Psoas muscle (tissue), 8 donors: ENCODE results near the gene TNS3. TPM values are rescaled to one million over a fixed set of nuclear protein-coding genes. Genes with fewer than 3 reads are reported as not detected.

Source experiments
- ATAC-seq, 4 donors: fragments of 200-7000 bp; cut with Tn5 transposase; one replicate each; pipeline ENCODE4 v1.9.1; 2020; ENCODE audit warnings: moderate library complexity in 3 of 4, mild to moderate bottlenecking in 2 of 4
- DNase-seq, 2 donors: peaks; one replicate each; pipeline ENCODE4 v3.0.0-alpha.2; 2020
- H3K27ac ChIP-seq: fragments of 200-600 bp; one replicate; pipeline ENCODE4 v1.8.0; 2022
- H3K27me3 ChIP-seq, 3 donors: fragments of 200-600 bp in 1 of 3; one replicate each; pipeline versions ENCODE4 v1.6.1 to v1.8.0; 2013 to 2022; ENCODE audit warnings: low read length in 2 of 3, mild to moderate bottlenecking in 2 of 3, moderate library complexity in 1 of 3; ENCODE audit not compliant: insufficient read depth in 3 of 3
- H3K36me3 ChIP-seq, 2 donors: fragments of 200-600 bp in 1 of 2; one replicate each; pipeline versions ENCODE4 v1.6.1 to v1.8.0; 2013 to 2022; ENCODE audit warnings: low read depth in 1 of 2, mild to moderate bottlenecking in 1 of 2, moderate library complexity in 1 of 2; ENCODE audit not compliant: insufficient read depth in 1 of 2
- H3K4me1 ChIP-seq: fragments of 200-600 bp; one replicate; pipeline ENCODE4 v1.8.0; 2022
- H3K4me3 ChIP-seq: fragments of 200-600 bp; one replicate; pipeline ENCODE4 v1.8.0; 2022; ENCODE audit warnings: mild to moderate bottlenecking
- H3K9me3 ChIP-seq: fragments of 200-600 bp; one replicate; pipeline ENCODE4 v1.8.0; 2022
- whole genome bisulfite sequencing, 3 donors: extraction: QIAGEN DNeasy Blood & Tissue Kit; methylation state at CpG; one replicate each; pipeline versions ENCODE4 v1.1.6 to v1.1.7; 2013; 5-methylcytosine and 5-hydroxymethylcytosine counted together
- intact Hi-C, 2 donors: fragments of 100-400 bp; cut with DNase I; formaldehyde crosslinking; loops; one replicate each; pipeline versions ENCODE4 v1.11.0 to v1.14.2; 2022
- polyA plus RNA-seq, 3 donors: library from polyadenylated mRNA; stranded (reverse); fragments of 200-250 nt; gene quantifications; one replicate each; pipeline ENCODE4 v1.2.3, GENCODE V29; 2013
- total RNA-seq, 4 donors: library from RNA; stranded (reverse); fragmentation: NEBNext Ultra II Directional in 2 of 4; extraction: Animal tissue kit (Norgen Biotek cat#: 25700) in 2 of 4; gene quantifications; one replicate each; pipeline versions ENCODE4 v1.2.1 to v1.2.4, GENCODE V29; 2021 to 2023
- TF ChIP-seq, protein P1 (sequence below): fragments of 200-600 bp; IDR thresholded peaks from one replicate; pipeline ENCODE4 v1.8.0; 2022; ENCODE audit warnings: antibody characterized with exemption
- donor health status: healthy with polysubstance abuse.
- donor health status: DM: no; HTN: no; CAD: no; lungs with moderate emphysema.
- donor health status: Bipolar disorder and iron deficiency.
- donor health status: healthy.
- donor health status: DM: yes; HTN: yes; CAD: no.
- donor health status: DM: no; HTN: no; CAD: no.
- donor health status: DM: no; HTN: no; CAD: no.
- donor health status: DM: yes; HTN: yes; CAD: no.

TNS3 gene
- total and polyA plus RNA-seq, 7 donors = 11.5 to 75.3 (median 35.0) TPM

DNA sequence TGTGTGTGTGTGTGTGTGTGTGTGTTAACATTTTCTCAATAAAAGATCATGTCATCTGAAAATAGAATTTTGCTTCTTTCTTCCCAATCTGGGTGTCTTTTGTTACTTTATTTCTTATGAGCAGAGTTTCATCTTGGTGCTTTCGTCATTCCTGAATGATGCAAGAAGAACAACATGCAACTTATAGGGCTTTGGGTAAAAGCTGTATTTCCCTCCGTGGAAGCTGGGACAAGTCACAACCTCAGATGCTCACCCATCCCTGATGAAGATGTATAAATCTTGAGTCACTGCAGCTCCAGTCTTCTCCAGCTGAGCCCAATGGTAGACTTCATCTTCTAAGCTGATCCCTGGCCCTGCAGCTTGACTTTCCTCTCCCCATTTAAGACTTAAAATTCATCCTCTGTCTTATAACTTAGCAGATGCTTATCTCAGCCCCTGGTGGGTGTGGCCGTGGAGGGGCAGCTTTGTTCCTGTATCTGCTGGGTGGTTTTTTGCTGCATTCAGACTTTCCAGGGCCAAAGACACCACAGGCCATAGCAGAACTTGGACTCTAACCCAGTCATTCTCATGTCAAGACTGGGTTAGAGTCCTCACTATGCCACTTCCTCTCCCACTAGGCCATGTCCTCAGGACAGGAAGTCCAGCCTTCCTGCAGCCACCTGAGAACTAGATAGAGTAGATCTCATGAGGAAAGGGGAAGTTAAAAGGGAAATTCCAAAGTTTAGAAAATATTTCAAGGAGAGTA lies 356.4 kb downstream of the TNS3 start:
- Histone ChIP-seq H3K27me3 (no peaks in the 10 kb centered on the region), H3K4me3 (no peak overlapping the region), H3K9me3 (no peaks in the 10 kb centered on the region), H3K27ac (no peak overlapping the region), H3K36me3 (no peaks in the 10 kb centered on the region), H3K4me1 (no peaks in the 10 kb centered on the region)
- DNase-seq = no peak
- intact Hi-C loops = no loop called here
- WGBS, 3 donors = 67 to 91% (median 79%) methylated on average over 3 of the region's 3 CpGs
- TF ChIP-seq, protein P1, sequence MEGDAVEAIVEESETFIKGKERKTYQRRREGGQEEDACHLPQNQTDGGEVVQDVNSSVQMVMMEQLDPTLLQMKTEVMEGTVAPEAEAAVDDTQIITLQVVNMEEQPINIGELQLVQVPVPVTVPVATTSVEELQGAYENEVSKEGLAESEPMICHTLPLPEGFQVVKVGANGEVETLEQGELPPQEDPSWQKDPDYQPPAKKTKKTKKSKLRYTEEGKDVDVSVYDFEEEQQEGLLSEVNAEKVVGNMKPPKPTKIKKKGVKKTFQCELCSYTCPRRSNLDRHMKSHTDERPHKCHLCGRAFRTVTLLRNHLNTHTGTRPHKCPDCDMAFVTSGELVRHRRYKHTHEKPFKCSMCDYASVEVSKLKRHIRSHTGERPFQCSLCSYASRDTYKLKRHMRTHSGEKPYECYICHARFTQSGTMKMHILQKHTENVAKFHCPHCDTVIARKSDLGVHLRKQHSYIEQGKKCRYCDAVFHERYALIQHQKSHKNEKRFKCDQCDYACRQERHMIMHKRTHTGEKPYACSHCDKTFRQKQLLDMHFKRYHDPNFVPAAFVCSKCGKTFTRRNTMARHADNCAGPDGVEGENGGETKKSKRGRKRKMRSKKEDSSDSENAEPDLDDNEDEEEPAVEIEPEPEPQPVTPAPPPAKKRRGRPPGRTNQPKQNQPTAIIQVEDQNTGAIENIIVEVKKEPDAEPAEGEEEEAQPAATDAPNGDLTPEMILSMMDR = no peak
- no peak for ATAC-seq
